Testis (tissue), 2 donors: ENCODE data around the gene DUSP6.

ENCODE experiments used
- POLR2A ChIP-seq: fragments of 450-650 bp; IDR thresholded peaks from one replicate; pipeline ENCODE4 v1.6.1; 2017; ENCODE audit warnings: antibody characterized with exemption, mild to moderate bottlenecking, moderate library complexity
- TF ChIP-seq, protein P1 (sequence below), 3 experiments: fragments of 450-650 bp in 2 of 3; fragments of 200-600 bp in 1 of 3; sonication (generic) in 1 of 3; IDR thresholded peaks; one replicate each; pipeline ENCODE4 v1.5.1; 2016 to 2019; ENCODE audit warnings: antibody characterized with exemption in 3 of 3, mild to moderate bottlenecking in 2 of 3, moderate library complexity in 1 of 3

DNA sequence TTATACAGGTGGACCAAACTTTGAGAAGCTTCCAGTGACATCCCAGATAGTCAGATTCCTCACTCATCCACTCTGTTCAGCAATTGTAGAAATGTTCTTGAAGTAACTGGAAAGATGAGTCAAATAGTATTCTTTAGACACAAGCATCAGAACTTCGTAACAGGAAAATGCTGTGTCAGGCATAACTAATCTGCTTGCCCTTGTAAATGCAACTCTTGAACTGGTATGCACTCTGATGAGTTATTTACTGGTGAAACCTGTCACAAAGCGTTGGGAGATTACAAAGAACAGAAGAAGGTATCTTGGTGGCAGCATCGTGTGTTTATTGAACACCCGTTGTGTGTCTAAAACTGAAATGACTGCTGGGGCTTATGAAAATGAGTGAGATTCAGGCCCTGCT is 10.8 kb upstream of the DUSP6 start:
- TF ChIP-seq, protein P1, sequence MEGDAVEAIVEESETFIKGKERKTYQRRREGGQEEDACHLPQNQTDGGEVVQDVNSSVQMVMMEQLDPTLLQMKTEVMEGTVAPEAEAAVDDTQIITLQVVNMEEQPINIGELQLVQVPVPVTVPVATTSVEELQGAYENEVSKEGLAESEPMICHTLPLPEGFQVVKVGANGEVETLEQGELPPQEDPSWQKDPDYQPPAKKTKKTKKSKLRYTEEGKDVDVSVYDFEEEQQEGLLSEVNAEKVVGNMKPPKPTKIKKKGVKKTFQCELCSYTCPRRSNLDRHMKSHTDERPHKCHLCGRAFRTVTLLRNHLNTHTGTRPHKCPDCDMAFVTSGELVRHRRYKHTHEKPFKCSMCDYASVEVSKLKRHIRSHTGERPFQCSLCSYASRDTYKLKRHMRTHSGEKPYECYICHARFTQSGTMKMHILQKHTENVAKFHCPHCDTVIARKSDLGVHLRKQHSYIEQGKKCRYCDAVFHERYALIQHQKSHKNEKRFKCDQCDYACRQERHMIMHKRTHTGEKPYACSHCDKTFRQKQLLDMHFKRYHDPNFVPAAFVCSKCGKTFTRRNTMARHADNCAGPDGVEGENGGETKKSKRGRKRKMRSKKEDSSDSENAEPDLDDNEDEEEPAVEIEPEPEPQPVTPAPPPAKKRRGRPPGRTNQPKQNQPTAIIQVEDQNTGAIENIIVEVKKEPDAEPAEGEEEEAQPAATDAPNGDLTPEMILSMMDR (IDR thresholded peaks at IDR 0.05) = no peak
- TF ChIP-seq POLR2A = no peak
